MCF 10A (cell line): ENCODE measurements around the gene ATF7IP2. TPM values are rescaled to one million over a fixed set of nuclear protein-coding genes. Genes with fewer than 3 reads are reported as not detected.

Experiments used
- BruUV-seq: library from RNA; stranded (reverse); fragments of 400-500 nt; replicated peaks from 2 replicates; lab custom pipeline; 2021; lab: Mats Ljungman, UMichigan
- CTCF ChIA-PET: fragments of 300-600 bp; sonication (Branson Sonifier 250); formaldehyde crosslinking; extraction: SDS; loops from one replicate; lab custom pipeline; 2021; ENCODE audit warnings: antibody characterized with exemption, inconsistent platforms; lab: Yijun Ruan, JAX
- POLR2A ChIA-PET: fragments of 300-600, 350-650 bp; sonication (Branson Sonifier 250); formaldehyde crosslinking; extraction: SDS; loops from one replicate; lab custom pipeline; 2020; ENCODE audit warnings: antibody characterized with exemption, inconsistent platforms; lab: Yijun Ruan, JAX
- DNase-seq: peaks from one replicate; pipeline ENCODE4 v3.0.0-alpha.2; 2018; ENCODE audit not compliant: unreplicated experiment
- H3K27ac Mint-ChIP-seq: one replicate; pipeline ENCODE4 v1.8.0; 2022; ENCODE audit warnings: mild to moderate bottlenecking, low read depth, mixed read lengths; ENCODE audit not compliant: unreplicated experiment
- H3K27me3 Mint-ChIP-seq: one replicate; pipeline ENCODE4 v1.8.0; 2022; ENCODE audit warnings: mixed read lengths; ENCODE audit not compliant: insufficient read depth, unreplicated experiment
- H3K36me3 Mint-ChIP-seq: one replicate; pipeline ENCODE4 v1.8.0; 2022; ENCODE audit warnings: mild to moderate bottlenecking, moderate library complexity, mixed read lengths; ENCODE audit not compliant: insufficient read depth, unreplicated experiment
- H3K4me1 Mint-ChIP-seq: one replicate; pipeline ENCODE4 v1.8.0; 2022; ENCODE audit warnings: mixed read lengths; ENCODE audit not compliant: insufficient read depth, unreplicated experiment
- H3K4me3 Mint-ChIP-seq: one replicate; pipeline ENCODE4 v1.8.0; 2022; ENCODE audit warnings: mild to moderate bottlenecking, moderate library complexity, mixed read lengths; ENCODE audit not compliant: unreplicated experiment
- H3K9me3 Mint-ChIP-seq: one replicate; pipeline ENCODE4 v1.8.0; 2022; ENCODE audit warnings: mixed read lengths; ENCODE audit not compliant: unreplicated experiment
- CTCF ChIP-seq: fragments of 200-600 bp; IDR thresholded peaks from one replicate; pipeline ENCODE4 v1.8.0; 2022; ENCODE audit warnings: antibody characterized with exemption, mild to moderate bottlenecking; ENCODE audit not compliant: unreplicated experiment
- intact Hi-C: fragments of 100-400 bp; cut with micrococcal nuclease; formaldehyde crosslinking; loops from 2 replicates; pipeline ENCODE4 v1.14.1; 2022
- total RNA-seq: library from RNA; stranded (reverse); gene quantifications from 2 replicates; pipeline ENCODE4 v1.2.3, GENCODE V29; 2022

The ATF7IP2 gene
- total RNA-seq, 1 experiment from 2014 or later = 6.5 TPM

GRCh38 chr16:10388988-10389387, 3.1 kb downstream of the ATF7IP2 start:
- no peak for TF ChIP-seq CTCF
- Mint-ChIP-seq H3K36me3 (peaks cover 11% of the 10 kb centered on the region), H3K4me3 (no peak overlapping the region), H3K4me1 (no peaks in the 10 kb centered on the region), H3K9me3 (no peaks in the 10 kb centered on the region), H3K27ac (no peak overlapping the region), H3K27me3 (no peaks in the 10 kb centered on the region)
- no TSS peak for BruUV-seq
- POLR2A ChIA-PET = interaction anchor here (1.3 kb wide), 1 partner anchor 40 kb away, joined by 3 read pairs; no protein-coding TSS in a partner anchor
- intact Hi-C loops = no loop called here
- CTCF ChIA-PET = interaction anchor here (1.2 kb wide), 1 partner anchor 32 kb away, joined by 3 read pairs; no protein-coding TSS in a partner anchor
- DNase-seq = no peak

GRCh38 chr16:10390330-10390729, 4.5 kb downstream of the ATF7IP2 start:
- intact Hi-C loops = no loop called here
- no peak for TF ChIP-seq CTCF

GRCh38 chr16:10390867-10391266, 5.0 kb downstream of the ATF7IP2 start:
- no peak for TF ChIP-seq CTCF
- ChIA-PET POLR2A (interaction anchor here (1.3 kb wide), 1 partner anchor 11 kb away, joined by 3 read pairs; no protein-coding TSS in a partner anchor), CTCF (interaction anchor here (0.9 kb wide), 1 partner anchor 21 kb away, joined by 3 read pairs; no protein-coding TSS in a partner anchor)
- BruUV-seq = no TSS peak
- no peaks in the 10 kb centered on the region for H3K4me1 Mint-ChIP-seq
- no peak overlapping the region for H3K4me3 Mint-ChIP-seq
- H3K27ac Mint-ChIP-seq = no peak overlapping the region
- intact Hi-C loops = no loop called here
- H3K27me3 Mint-ChIP-seq = no peaks in the 10 kb centered on the region
- H3K36me3 Mint-ChIP-seq = peaks cover 11% of the 10 kb centered on the region
- H3K9me3 Mint-ChIP-seq = no peaks in the 10 kb centered on the region
- DNase-seq = no peak

More at GRCh38 chr16:10390330-10390729, 4.5 kb downstream of the ATF7IP2 start:
- H3K27ac Mint-ChIP-seq = no peak overlapping the region
- no TSS peak for BruUV-seq
- H3K9me3 Mint-ChIP-seq = no peaks in the 10 kb centered on the region
- H3K27me3 Mint-ChIP-seq = no peaks in the 10 kb centered on the region
- POLR2A ChIA-PET = interaction anchor here (1.3 kb wide), 1 partner anchor 39 kb away, joined by 3 read pairs; no protein-coding TSS in a partner anchor
- H3K4me3 Mint-ChIP-seq = no peak overlapping the region
- CTCF ChIA-PET = interaction anchor here (0.9 kb wide), 1 partner anchor 20 kb away, joined by 3 read pairs; no protein-coding TSS in a partner anchor
- DNase-seq = no peak
- peaks cover 11% of the 10 kb centered on the region for H3K36me3 Mint-ChIP-seq
- no peaks in the 10 kb centered on the region for H3K4me1 Mint-ChIP-seq

- no TSS peak for BruUV-seq
- CTCF ChIA-PET = interaction anchor here (0.6 to 0.9 kb wide), 3 partner anchors 21 to 82 kb away, joined by 3 to 4 read pairs (median 3); no protein-coding TSS in a partner anchor
- POLR2A ChIA-PET = interaction anchor here (1.3 kb wide), 1 partner anchor 10 kb away, joined by 3 read pairs; no protein-coding TSS in a partner anchor
- intact Hi-C loops = no loop called here
- no peak overlapping the region for H3K4me3 Mint-ChIP-seq
- H3K27ac Mint-ChIP-seq = no peak overlapping the region
- no peaks in the 10 kb centered on the region for H3K4me1 Mint-ChIP-seq
- H3K9me3 Mint-ChIP-seq = no peaks in the 10 kb centered on the region
- H3K27me3 Mint-ChIP-seq = no peaks in the 10 kb centered on the region
- peaks cover 11% of the 10 kb centered on the region for H3K36me3 Mint-ChIP-seq
- DNase-seq = no peak
- TF ChIP-seq CTCF = no peak
These were observed 5.5 kb downstream of the ATF7IP2 start for GRCh38 chr16:10391339-10391738.
